Nephron (organoid): Measurements from ENCODE around the gene SERPINB1.

Experiments used
- H3K27ac Mint-ChIP-seq, 3 experiments: 2 replicates each; pipeline ENCODE4 v1.8.0; 2020; ENCODE audit warnings: mixed read lengths in 3 of 3, mild to moderate bottlenecking in 2 of 3, moderate library complexity in 1 of 3
- H3K27me3 Mint-ChIP-seq: 2 replicates; pipeline ENCODE4 v1.8.0; 2021; ENCODE audit warnings: low read depth, mild to moderate bottlenecking, moderate library complexity, mixed read lengths
- H3K36me3 Mint-ChIP-seq: 2 replicates; pipeline ENCODE4 v1.8.0; 2020; ENCODE audit warnings: low read depth, mixed read lengths
- H3K4me1 Mint-ChIP-seq: 2 replicates; pipeline ENCODE4 v1.8.0; 2020; ENCODE audit warnings: mixed read lengths
- H3K4me3 Mint-ChIP-seq, 3 experiments: 2 replicates each; pipeline ENCODE4 v1.8.0; 2020; ENCODE audit warnings: mild to moderate bottlenecking in 3 of 3, mixed read lengths in 3 of 3, moderate library complexity in 2 of 3
- H3K9me3 Mint-ChIP-seq: 2 replicates; pipeline ENCODE4 v1.8.0; 2020; ENCODE audit warnings: mixed read lengths
- CTCF ChIP-seq, 3 experiments: fragments of 200-600 bp; sonication (generic); IDR thresholded peaks; one replicate each; pipeline ENCODE4 v1.5.0; 2021; ENCODE audit warnings: antibody characterized with exemption in 3 of 3; ENCODE audit not compliant: unreplicated experiment in 3 of 3

The SERPINB1 gene

GRCh38 chr6:2875359-2876191 is 33.9 kb upstream of the SERPINB1 start:
- peaks cover 19% of the 10 kb centered on the region for H3K9me3 Mint-ChIP-seq
- H3K27ac Mint-ChIP-seq: peak overlapping the region in 2 of 3 experiments; percentile 90 to 96
- H3K36me3 Mint-ChIP-seq: no peaks in the 10 kb centered on the region
- H3K4me1 Mint-ChIP-seq: peaks cover 40% of the 10 kb centered on the region
- peak in 1 of 3 experiments; percentile 14 for TF ChIP-seq CTCF (IDR thresholded peaks at IDR 0.05; ENCODE audit: unreplicated experiment in 3 of 3)
- H3K27me3 Mint-ChIP-seq: peaks cover 21% of the 10 kb centered on the region
- H3K4me3 Mint-ChIP-seq: peak overlapping the region; percentile 79 to 81 (median 79)

- H3K36me3 Mint-ChIP-seq: no peaks in the 10 kb centered on the region
- peaks cover 40% of the 10 kb centered on the region for H3K4me1 Mint-ChIP-seq
- H3K27ac Mint-ChIP-seq: peak overlapping the region; percentile 7 to 90 (median 89)
- peak overlapping the region in 2 of 3 experiments; percentile 51 to 80 for H3K4me3 Mint-ChIP-seq
- H3K9me3 Mint-ChIP-seq: peaks cover 4% of the 10 kb centered on the region
- peaks cover 21% of the 10 kb centered on the region for H3K27me3 Mint-ChIP-seq
- no peak for TF ChIP-seq CTCF (IDR thresholded peaks at IDR 0.05; ENCODE audit: unreplicated experiment in 3 of 3)
These were observed 32.0 kb upstream of the SERPINB1 start for GRCh38 chr6:2873643-2874042.

GRCh38 chr6:2872423-2873358 is 31.0 kb upstream of the SERPINB1 start:
- Mint-ChIP-seq H3K4me3 (peak overlapping the region; percentile 51 to 80 (median 54)), H3K9me3 (no peaks in the 10 kb centered on the region), H3K27me3 (peaks cover 21% of the 10 kb centered on the region), H3K27ac (peak overlapping the region; percentile 7 to 90 (median 89)), H3K36me3 (no peaks in the 10 kb centered on the region), H3K4me1 (peaks cover 39% of the 10 kb centered on the region)
- TF ChIP-seq CTCF (IDR thresholded peaks at IDR 0.05; ENCODE audit: unreplicated experiment in 3 of 3): no peak

GRCh38 chr6:2871953-2872352 is 30.3 kb upstream of the SERPINB1 start:
- peak overlapping the region in 1 of 3 experiments; percentile 89 for H3K27ac Mint-ChIP-seq
- H3K36me3 Mint-ChIP-seq: no peaks in the 10 kb centered on the region
- H3K4me1 Mint-ChIP-seq: peaks cover 32% of the 10 kb centered on the region
- no peaks in the 10 kb centered on the region for H3K9me3 Mint-ChIP-seq
- peaks cover 20% of the 10 kb centered on the region for H3K27me3 Mint-ChIP-seq
- no peak for TF ChIP-seq CTCF (IDR thresholded peaks at IDR 0.05; ENCODE audit: unreplicated experiment in 3 of 3)
- H3K4me3 Mint-ChIP-seq: no peak overlapping the region

GRCh38 chr6:2871102-2871501 is 29.4 kb upstream of the SERPINB1 start:
- H3K27me3 Mint-ChIP-seq: peaks cover 17% of the 10 kb centered on the region
- H3K4me3 Mint-ChIP-seq: no peak overlapping the region
- H3K27ac Mint-ChIP-seq: peak overlapping the region in 1 of 3 experiments; percentile 42
- H3K9me3 Mint-ChIP-seq: no peaks in the 10 kb centered on the region
- no peak for TF ChIP-seq CTCF (IDR thresholded peaks at IDR 0.05; ENCODE audit: unreplicated experiment in 3 of 3)
- no peaks in the 10 kb centered on the region for H3K36me3 Mint-ChIP-seq
- H3K4me1 Mint-ChIP-seq: peaks cover 32% of the 10 kb centered on the region
